H9 (cell line): ENCODE data around the gene ACTN4. TPM values are rescaled to one million over a fixed set of nuclear protein-coding genes. Genes with fewer than 3 reads are reported as not detected.

Experiments used
- DNase-seq: peaks from one replicate; pipeline ENCODE4 v3.0.0-alpha.2; 2017
- H2AFZ ChIP-seq: one replicate; pipeline ENCODE4 v1.6.1; 2013; ENCODE audit warnings: mild to moderate bottlenecking, low read length, control low read depth, moderate library complexity
- H2AK5ac ChIP-seq: 2 replicates; pipeline ENCODE4 v1.6.1; 2013; ENCODE audit warnings: low read length, control low read depth, mixed read lengths; ENCODE audit not compliant: insufficient read length
- H2BK120ac ChIP-seq: one replicate; pipeline ENCODE4 v1.6.1; 2013; ENCODE audit warnings: low read depth, mild to moderate bottlenecking, low read length, control low read depth, inconsistent platforms; ENCODE audit not compliant: poor library complexity, severe bottlenecking
- H2BK12ac ChIP-seq: 2 replicates; pipeline ENCODE4 v1.6.1; 2013; ENCODE audit warnings: low read length, control low read depth, mixed read lengths, low read depth; ENCODE audit not compliant: insufficient read length
- H2BK15ac ChIP-seq: 2 replicates; pipeline ENCODE4 v1.6.1; 2013; ENCODE audit warnings: low read depth, low read length, control low read depth
- H2BK20ac ChIP-seq: one replicate; pipeline ENCODE4 v1.6.1; 2013; ENCODE audit warnings: low read depth, mild to moderate bottlenecking, low read length, control low read depth, inconsistent platforms; ENCODE audit not compliant: poor library complexity, severe bottlenecking
- H2BK5ac ChIP-seq: 2 replicates; pipeline ENCODE4 v1.6.1; 2013; ENCODE audit warnings: low read length, control low read depth, mixed read lengths; ENCODE audit not compliant: insufficient read length
- H3K14ac ChIP-seq: 2 replicates; pipeline ENCODE4 v1.6.1; 2013; ENCODE audit warnings: low read length, control low read depth; ENCODE audit not compliant: insufficient read depth
- H3K18ac ChIP-seq: 2 replicates; pipeline ENCODE4 v1.6.1; 2013; ENCODE audit warnings: low read depth, mild to moderate bottlenecking, mixed read lengths, low read length, control low read depth; ENCODE audit not compliant: insufficient read length
- H3K23ac ChIP-seq: 2 replicates; pipeline ENCODE4 v1.6.1; 2013; ENCODE audit warnings: low read length, control low read depth, mixed read lengths, low read depth; ENCODE audit not compliant: insufficient read length
- H3K23me2 ChIP-seq: 2 replicates; pipeline ENCODE4 v1.6.1; 2013; ENCODE audit warnings: low read depth, mild to moderate bottlenecking, mixed read lengths, low read length, control low read depth; ENCODE audit not compliant: insufficient read length, poor library complexity, severe bottlenecking
- H3K27ac ChIP-seq: 2 replicates; pipeline ENCODE4 v1.5.1; 2013; ENCODE audit warnings: low read length, control low read depth, mixed read lengths, low read depth; ENCODE audit not compliant: insufficient read length
- H3K27me3 ChIP-seq: 2 replicates; pipeline ENCODE4 v1.6.1; 2013; ENCODE audit warnings: low read length, control low read depth, inconsistent platforms; ENCODE audit not compliant: insufficient read depth
- H3K4ac ChIP-seq: 2 replicates; pipeline ENCODE4 v1.6.1; 2013; ENCODE audit warnings: low read depth, mild to moderate bottlenecking, control low read depth, inconsistent platforms, low read length, moderate library complexity
- H3K4me1 ChIP-seq: 2 replicates; pipeline ENCODE4 v1.6.1; 2013; ENCODE audit warnings: low read length, control low read depth, inconsistent platforms; ENCODE audit not compliant: insufficient read depth
- H3K4me2 ChIP-seq: 2 replicates; pipeline ENCODE4 v1.6.1; 2013; ENCODE audit warnings: low read length, control low read depth, mixed read lengths; ENCODE audit not compliant: insufficient read length, insufficient read depth
- H3K56ac ChIP-seq: 2 replicates; pipeline ENCODE4 v1.6.1; 2013; ENCODE audit warnings: low read depth, mild to moderate bottlenecking, mixed read lengths, low read length, control low read depth; ENCODE audit not compliant: insufficient read length
- H3K79me1 ChIP-seq: 2 replicates; pipeline ENCODE4 v1.6.1; 2013; ENCODE audit warnings: low read depth, mild to moderate bottlenecking, moderate library complexity, low read length, control low read depth, inconsistent platforms; ENCODE audit not compliant: insufficient read depth, poor library complexity, severe bottlenecking
- H3K79me2 ChIP-seq: 2 replicates; pipeline ENCODE4 v1.6.1; 2013; ENCODE audit warnings: low read length, control low read depth, inconsistent platforms; ENCODE audit not compliant: insufficient read depth
- H3K9ac ChIP-seq: 2 replicates; pipeline ENCODE4 v1.6.1; 2013; ENCODE audit warnings: low read length, control low read depth, mixed read lengths; ENCODE audit not compliant: insufficient read length; ENCODE audit errors: extremely low read depth
- H3K9me3 ChIP-seq: one replicate; pipeline ENCODE4 v1.6.1; 2013; ENCODE audit warnings: low read depth, low read length, inconsistent platforms; ENCODE audit not compliant: control insufficient read depth
- H3T11ph ChIP-seq: one replicate; pipeline ENCODE4 v1.6.1; 2013; ENCODE audit warnings: mild to moderate bottlenecking, low read length, control low read depth, inconsistent platforms
- H4K20me1 ChIP-seq: one replicate; pipeline ENCODE4 v1.6.1; 2013; ENCODE audit not compliant: control insufficient read depth, insufficient read length, insufficient read depth
- H4K5ac ChIP-seq: 2 replicates; pipeline ENCODE4 v1.6.1; 2013; ENCODE audit warnings: low read depth, mild to moderate bottlenecking, mixed read lengths, low read length, control low read depth; ENCODE audit not compliant: insufficient read length
- H4K8ac ChIP-seq: replicated peaks from 2 replicates; pipeline ENCODE4 v1.6.1; 2013; ENCODE audit warnings: low read length, control low read depth, mixed read lengths, low read depth; ENCODE audit not compliant: insufficient read length
- H4K91ac ChIP-seq: 2 replicates; pipeline ENCODE4 v1.6.1; 2013; ENCODE audit warnings: low read depth, mild to moderate bottlenecking, moderate library complexity, mixed read lengths, low read length, control low read depth; ENCODE audit not compliant: insufficient read length
- H3K27ac Mint-ChIP-seq, 3 experiments: 2 replicates in 2 of 3; 3 replicates in 1 of 3; pipeline ENCODE4 v1.8.0; 2020 to 2021; ENCODE audit warnings: mixed read lengths in 3 of 3, mild to moderate bottlenecking in 1 of 3, moderate library complexity in 1 of 3
- H3K27me3 Mint-ChIP-seq: 2 replicates; pipeline ENCODE4 v1.8.0; 2021; ENCODE audit warnings: low read depth, mild to moderate bottlenecking, moderate library complexity, mixed read lengths
- H3K36me3 Mint-ChIP-seq, 3 experiments: 2 replicates in 2 of 3; 3 replicates in 1 of 3; pipeline ENCODE4 v1.8.0; 2020 to 2021; ENCODE audit warnings: low read depth in 3 of 3, mixed read lengths in 3 of 3; ENCODE audit not compliant: insufficient read depth in 1 of 3
- H3K4me1 Mint-ChIP-seq, 2 experiments: 2 replicates each; pipeline ENCODE4 v1.8.0; 2020; ENCODE audit warnings: mixed read lengths in 2 of 2
- H3K4me3 Mint-ChIP-seq, 2 experiments: 2 replicates in 1 of 2; 3 replicates in 1 of 2; pipeline ENCODE4 v1.8.0; 2020 to 2021; ENCODE audit warnings: mild to moderate bottlenecking in 2 of 2, mixed read lengths in 2 of 2, moderate library complexity in 1 of 2
- H3K9me3 Mint-ChIP-seq, 2 experiments: 2 replicates in 1 of 2; 3 replicates in 1 of 2; pipeline ENCODE4 v1.8.0; 2020; ENCODE audit warnings: mild to moderate bottlenecking in 2 of 2, mixed read lengths in 2 of 2, moderate library complexity in 1 of 2
- WGBS: extraction: QIAGEN DNeasy Blood & Tissue Kit; methylation state at CpG from one replicate; pipeline ENCODE4 v1.1.7; 2013; ENCODE audit warnings: missing lambda C conversion rate, low lambda C conversion rate, mixed read lengths; ENCODE audit not compliant: insufficient read length; ENCODE audit errors: extremely low coverage; 5-methylcytosine and 5-hydroxymethylcytosine counted together
- total RNA-seq: library from RNA; stranded (reverse); gene quantifications from 2 replicates; pipeline ENCODE4 v1.2.1, GENCODE V29; 2021
- TF ChIP-seq, protein P1 (sequence below): fragments of 200-600 bp; sonication (generic); conservative IDR thresholded peaks from 3 replicates; pipeline ENCODE4 v1.8.0; 2021; ENCODE audit warnings: antibody characterized with exemption, mild to moderate bottlenecking

ACTN4 gene
- total RNA-seq, 1 experiment from 2014 or later = 369 TPM

DNA sequence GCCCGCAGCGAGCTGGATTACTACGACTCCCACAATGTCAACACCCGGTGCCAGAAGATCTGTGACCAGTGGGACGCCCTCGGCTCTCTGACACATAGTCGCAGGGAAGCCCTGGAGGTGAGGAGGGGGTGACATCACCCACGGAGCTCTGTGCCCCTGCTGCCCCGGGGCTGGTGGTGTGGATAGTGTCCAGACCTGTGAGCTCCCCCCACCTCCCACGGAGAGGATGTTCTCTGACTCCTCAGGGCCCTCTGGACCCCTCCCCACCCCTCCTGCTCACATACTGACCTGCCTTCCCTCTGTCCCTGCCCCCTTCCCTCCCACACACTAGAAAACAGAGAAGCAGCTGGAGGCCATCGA, 76.1 kb downstream of the ACTN4 start:
- Histone ChIP-seq H3K4ac (no peak overlapping the region), H3K23ac (no peak overlapping the region), H3K18ac (no peak overlapping the region), H4K20me1 (no peaks in the 10 kb centered on the region), H2BK12ac (no peak overlapping the region), H3K23me2 (no peaks in the 10 kb centered on the region), H3K9me3 (no peaks in the 10 kb centered on the region), H3K79me1 (no peaks in the 10 kb centered on the region), H2BK120ac (no peak overlapping the region), H3K27me3 (no peaks in the 10 kb centered on the region), H4K5ac (no peak overlapping the region), H4K8ac (no peak overlapping the region), H3T11ph (no peak overlapping the region), H3K27ac (no peak overlapping the region), H2AK5ac (no peak overlapping the region), H2AFZ (no peak overlapping the region), H3K79me2 (no peaks in the 10 kb centered on the region), H3K56ac (no peak overlapping the region), H2BK5ac (no peak overlapping the region), H2BK15ac (no peak overlapping the region), H2BK20ac (no peak overlapping the region), H3K4me2 (no peak overlapping the region), H3K9ac (no peak overlapping the region), H4K91ac (no peak overlapping the region), H3K4me1 (no peaks in the 10 kb centered on the region), H3K14ac (no peak overlapping the region)
- Mint-ChIP-seq H3K36me3 (peaks cover 20 to 84% (median 84%) of the 10 kb centered on the region in 3 experiments; a peak in 6 of 7 replicates), H3K4me3 (no peak overlapping the region), H3K9me3 (no peaks in the 10 kb centered on the region), H3K4me1 (peaks cover 0 to 2% of the 10 kb centered on the region in 2 experiments; a peak in 1 of 4 replicates), H3K27ac (no peak overlapping the region; a peak in 2 of 7 replicates), H3K27me3 (no peaks in the 10 kb centered on the region)
- no peak for DNase-seq
- no CpG with 5 or more reads among the region's 11 CpGs for WGBS
- TF ChIP-seq, protein P1, sequence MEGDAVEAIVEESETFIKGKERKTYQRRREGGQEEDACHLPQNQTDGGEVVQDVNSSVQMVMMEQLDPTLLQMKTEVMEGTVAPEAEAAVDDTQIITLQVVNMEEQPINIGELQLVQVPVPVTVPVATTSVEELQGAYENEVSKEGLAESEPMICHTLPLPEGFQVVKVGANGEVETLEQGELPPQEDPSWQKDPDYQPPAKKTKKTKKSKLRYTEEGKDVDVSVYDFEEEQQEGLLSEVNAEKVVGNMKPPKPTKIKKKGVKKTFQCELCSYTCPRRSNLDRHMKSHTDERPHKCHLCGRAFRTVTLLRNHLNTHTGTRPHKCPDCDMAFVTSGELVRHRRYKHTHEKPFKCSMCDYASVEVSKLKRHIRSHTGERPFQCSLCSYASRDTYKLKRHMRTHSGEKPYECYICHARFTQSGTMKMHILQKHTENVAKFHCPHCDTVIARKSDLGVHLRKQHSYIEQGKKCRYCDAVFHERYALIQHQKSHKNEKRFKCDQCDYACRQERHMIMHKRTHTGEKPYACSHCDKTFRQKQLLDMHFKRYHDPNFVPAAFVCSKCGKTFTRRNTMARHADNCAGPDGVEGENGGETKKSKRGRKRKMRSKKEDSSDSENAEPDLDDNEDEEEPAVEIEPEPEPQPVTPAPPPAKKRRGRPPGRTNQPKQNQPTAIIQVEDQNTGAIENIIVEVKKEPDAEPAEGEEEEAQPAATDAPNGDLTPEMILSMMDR = no peak
